CD1c-positive myeloid dendritic cell (primary cell): ENCODE data around the gene ADAMTS1.
"Not testable (repeated sequence)": the region's sequence is repeated elsewhere in the genome, so short reads cannot be mapped to it uniquely, and the experiment has no call there.

Experiments
- DNase-seq: peaks from one replicate; pipeline ENCODE4 v3.0.0-alpha.2; 2016; ENCODE audit errors: extremely low spot score

Gene ADAMTS1

GRCh38 chr21:26845066-26845758, at the start of gene ADAMTS1:
TSS of gene ADAMTS1 (minus strand) at chr21:26845409. CDS start at chr21:26844954, 455 bp downstream.
- DNase-seq: no peak

GRCh38 chr21:26892151-26892550, 46.9 kb upstream of the ADAMTS1 start:
- DNase-seq: no peak

GRCh38 chr21:26888931-26889330, 43.7 kb upstream of the ADAMTS1 start:
- no peak for DNase-seq

GRCh38 chr21:26888256-26888655, 43.0 kb upstream of the ADAMTS1 start:
- no peak for DNase-seq

GRCh38 chr21:26887251-26887650, 42.0 kb upstream of the ADAMTS1 start:
- no peak for DNase-seq

- no peak for DNase-seq
Observed at GRCh38 chr21:26884436-26884835, 39.2 kb upstream of the ADAMTS1 start.

GRCh38 chr21:26883768-26884167, 38.6 kb upstream of the ADAMTS1 start:
- DNase-seq: no peak

GRCh38 chr21:26881504-26882228, 36.5 kb upstream of the ADAMTS1 start:
- peak; percentile 34 for DNase-seq

GRCh38 chr21:26877018-26877417, 31.8 kb upstream of the ADAMTS1 start:
- DNase-seq: no peak

GRCh38 chr21:26874347-26874746, 29.1 kb upstream of the ADAMTS1 start:
- no peak for DNase-seq

GRCh38 chr21:26865857-26866256, 20.6 kb upstream of the ADAMTS1 start:
- no peak for DNase-seq

- not testable (repeated sequence) for DNase-seq
Observed at GRCh38 chr21:26856871-26857350, 11.7 kb upstream of the ADAMTS1 start.

GRCh38 chr21:26854695-26855094, 9.5 kb upstream of the ADAMTS1 start:
- not testable (repeated sequence) for DNase-seq

GRCh38 chr21:26852423-26852822, 7.2 kb upstream of the ADAMTS1 start:
- no peak for DNase-seq

GRCh38 chr21:26851109-26851944, 6.1 kb upstream of the ADAMTS1 start:
- no peak for DNase-seq

GRCh38 chr21:26850116-26850643, 5.0 kb upstream of the ADAMTS1 start:
- peak; percentile 68 for DNase-seq

GRCh38 chr21:26849428-26850115, 4.4 kb upstream of the ADAMTS1 start:
- peak; percentile 65 for DNase-seq

- no peak for DNase-seq
Observed at GRCh38 chr21:26847921-26848320, 2.7 kb upstream of the ADAMTS1 start.

- no peak for DNase-seq
Observed at GRCh38 chr21:26847002-26847401, 1.8 kb upstream of the ADAMTS1 start.

GRCh38 chr21:26846036-26846931, 1.1 kb upstream of the ADAMTS1 start:
- no peak for DNase-seq

GRCh38 chr21:26845759-26846035, 488 bp upstream of the ADAMTS1 start:
- no peak for DNase-seq
